ENCODE results near the gene KCNK3.

DNA sequence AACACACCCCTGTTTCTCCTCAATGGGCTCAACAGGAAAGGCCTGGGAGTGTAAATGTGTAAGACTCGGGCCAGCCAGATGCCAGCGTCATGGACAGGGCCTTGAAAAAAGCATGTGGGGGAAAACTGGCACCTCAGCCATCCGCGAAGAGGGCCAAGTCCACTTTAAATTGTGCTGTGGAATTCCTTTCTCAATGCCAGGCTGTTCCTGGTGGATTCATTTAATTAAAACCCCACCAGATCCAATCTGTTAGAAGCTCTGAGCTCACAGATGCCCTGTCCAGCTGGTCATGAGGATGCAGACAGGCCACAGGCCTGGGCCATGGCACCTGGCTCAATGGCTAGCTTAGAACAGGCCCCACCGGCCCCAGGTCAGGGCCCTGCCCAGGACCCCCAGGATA, 24.8 kb downstream of the KCNK3 start:
- TF ChIP-seq CTCF (IDR thresholded peaks at IDR 0.05; ENCODE audit: insufficient read depth, low read depth, low read length), result no peak
- no peak for TF ChIP-seq EZH2 (IDR thresholded peaks at IDR 0.05; ENCODE audit: insufficient read depth, low read length)

All from astrocyte (in vitro differentiated cells and primary cell).